HG02759 (cell line): Measurements from ENCODE around the gene ELL2.

Experiments
- ATAC-seq: cut with Tn5 transposase; IDR thresholded peaks from one replicate; pipeline ENCODE4 v1.9.1; 2021; ENCODE audit warnings: mild to moderate bottlenecking, moderate library complexity; ENCODE audit not compliant: unreplicated experiment

The ELL2 gene

DNA sequence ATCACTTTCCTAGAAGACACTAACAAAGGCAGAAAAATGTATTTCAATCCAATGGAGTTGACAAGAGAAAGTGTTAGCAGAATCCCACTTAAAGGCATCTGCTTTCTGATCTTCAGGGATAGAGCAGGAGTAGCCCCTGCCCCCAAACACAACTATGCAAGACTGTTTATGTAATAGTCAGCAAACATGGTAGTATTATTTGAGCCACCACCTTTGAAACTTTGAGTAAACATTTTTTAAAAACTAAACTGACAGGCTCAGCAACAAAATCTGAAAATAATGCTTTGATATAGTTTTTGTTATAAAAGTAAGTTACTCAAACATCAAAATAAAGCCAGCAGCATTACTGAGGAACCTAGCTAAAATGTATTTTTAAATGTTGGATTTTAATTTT, 4.8 kb downstream of the ELL2 start:
- ATAC-seq, result no peak

DNA sequence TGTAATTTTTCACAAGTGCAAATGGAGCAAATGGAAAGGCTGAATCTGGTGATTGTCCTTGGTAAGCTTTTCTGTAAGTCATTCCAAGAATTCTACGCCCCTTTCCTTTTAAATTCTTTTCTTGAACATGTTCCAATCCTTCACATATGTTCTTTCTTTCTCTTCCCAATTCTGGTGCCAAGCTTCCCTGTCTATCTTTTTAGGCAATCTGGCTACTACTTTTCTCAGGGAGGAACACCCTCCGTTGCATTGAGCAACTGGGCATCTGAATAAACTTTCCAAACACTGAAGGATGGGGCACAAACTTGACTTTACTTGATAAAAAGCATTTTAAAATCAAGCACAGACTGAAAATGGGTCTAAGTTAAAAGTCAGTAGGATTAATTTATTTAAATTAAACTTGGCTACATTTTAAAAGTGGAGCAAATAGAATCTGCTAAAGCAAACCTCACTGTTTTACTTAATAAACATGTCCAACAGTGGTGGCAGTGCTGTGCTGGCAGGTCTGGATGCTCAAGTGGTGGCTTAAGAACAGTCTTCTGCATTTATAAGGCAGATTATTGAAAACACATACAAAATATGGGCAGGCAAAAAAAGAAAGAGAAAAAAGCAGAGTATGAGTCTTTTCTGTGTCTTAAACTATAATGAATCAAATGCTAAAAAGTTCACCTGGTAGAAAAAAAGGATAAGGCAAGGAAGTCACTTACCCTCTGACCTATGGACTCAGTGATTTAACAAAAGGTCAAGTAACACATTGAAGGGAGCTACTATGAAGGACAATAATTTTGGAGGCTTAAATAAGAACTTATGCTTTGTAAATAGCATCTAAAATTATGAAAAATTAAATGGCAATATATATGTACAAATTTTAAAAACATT, 5.4 kb downstream of the ELL2 start:
- ATAC-seq, result no peak

DNA sequence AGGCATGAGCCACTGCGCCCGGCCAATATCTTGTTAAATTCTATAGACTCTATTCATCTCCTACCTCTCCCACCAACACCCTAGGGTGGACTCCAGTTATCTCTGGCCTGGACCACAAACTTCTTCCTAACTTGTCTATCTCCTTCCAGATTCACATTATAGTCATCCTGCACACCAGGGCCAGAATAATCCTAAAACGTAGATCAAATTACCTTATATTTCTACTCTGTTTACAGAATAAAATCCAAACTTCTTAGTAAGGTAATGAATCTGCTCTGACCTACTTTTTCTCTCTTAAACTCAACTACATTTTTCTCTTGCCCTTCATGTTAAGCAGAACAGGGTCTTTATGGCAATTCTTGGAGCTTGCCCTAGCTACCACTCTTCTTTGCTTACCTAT, 6.9 kb downstream of the ELL2 start:
- ATAC-seq, result no peak

DNA sequence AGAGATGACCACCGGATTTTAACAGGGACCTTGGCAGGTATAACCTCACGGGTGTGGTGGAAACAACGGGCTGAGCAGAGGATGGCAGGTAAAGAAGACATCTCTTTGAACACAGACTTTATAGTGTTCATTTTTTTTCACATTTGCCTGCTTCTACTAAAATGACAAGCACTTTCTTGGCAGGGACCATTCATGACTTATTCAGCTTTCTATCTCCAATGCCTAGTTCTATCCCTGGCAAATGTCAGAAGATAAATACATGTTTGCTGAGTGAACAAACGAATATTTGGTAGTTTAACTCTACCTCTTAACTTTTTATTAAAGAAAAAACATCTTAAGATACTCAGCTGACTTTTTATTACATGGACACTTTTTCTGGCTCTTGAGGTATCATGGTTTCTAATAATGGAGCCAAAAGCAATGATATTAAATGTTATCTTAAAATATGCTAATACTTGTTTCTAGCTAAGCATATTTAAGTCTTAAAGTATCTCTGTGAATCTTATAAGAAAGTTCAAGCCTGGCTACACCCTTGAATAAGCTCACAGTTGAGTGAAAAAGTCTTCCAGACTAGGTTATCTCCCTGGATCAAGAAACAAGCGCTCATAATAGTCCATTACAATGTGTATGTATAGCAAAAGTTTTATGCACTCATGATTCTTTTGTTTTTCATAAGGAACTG, 8.5 kb downstream of the ELL2 start:
- no peak for ATAC-seq

DNA sequence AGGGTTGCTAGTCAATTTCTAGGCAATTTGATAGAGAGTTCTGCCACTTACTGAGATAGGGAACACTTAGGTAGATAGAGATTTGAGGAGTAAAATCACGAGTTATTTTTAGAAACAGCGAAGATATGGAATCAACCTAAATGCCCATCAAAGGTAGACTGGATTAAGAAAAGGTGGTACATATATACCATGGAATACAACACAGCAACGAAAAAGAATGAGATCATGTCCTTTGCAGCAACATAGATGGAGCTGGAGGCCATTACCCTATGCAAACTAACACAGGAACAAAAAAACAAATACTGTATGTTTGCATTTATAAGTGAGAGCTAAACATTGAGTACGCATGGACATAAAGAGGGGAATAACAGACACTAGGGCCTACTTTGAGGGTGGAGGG, 9.7 kb downstream of the ELL2 start:
- no peak for ATAC-seq

DNA sequence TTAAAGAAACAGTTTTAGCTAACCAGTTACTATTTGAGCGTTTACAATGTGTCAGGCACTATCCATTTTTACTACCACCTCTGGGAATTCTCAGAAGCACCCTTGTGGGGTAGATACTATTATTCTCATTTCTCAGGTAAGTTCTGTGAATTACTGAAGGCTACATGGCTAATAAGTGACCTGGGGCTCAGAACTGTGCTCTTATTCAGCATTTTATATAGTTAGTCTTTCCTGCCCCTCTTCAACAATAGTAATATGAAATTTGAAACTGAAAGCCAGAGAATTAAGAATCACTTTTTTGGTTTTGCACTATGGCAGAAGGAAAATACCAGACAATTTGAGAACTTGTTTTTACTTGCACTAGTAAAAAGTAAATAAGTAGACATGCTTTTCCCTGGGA, 11.8 kb downstream of the ELL2 start:
- peak; percentile 89 for ATAC-seq

DNA sequence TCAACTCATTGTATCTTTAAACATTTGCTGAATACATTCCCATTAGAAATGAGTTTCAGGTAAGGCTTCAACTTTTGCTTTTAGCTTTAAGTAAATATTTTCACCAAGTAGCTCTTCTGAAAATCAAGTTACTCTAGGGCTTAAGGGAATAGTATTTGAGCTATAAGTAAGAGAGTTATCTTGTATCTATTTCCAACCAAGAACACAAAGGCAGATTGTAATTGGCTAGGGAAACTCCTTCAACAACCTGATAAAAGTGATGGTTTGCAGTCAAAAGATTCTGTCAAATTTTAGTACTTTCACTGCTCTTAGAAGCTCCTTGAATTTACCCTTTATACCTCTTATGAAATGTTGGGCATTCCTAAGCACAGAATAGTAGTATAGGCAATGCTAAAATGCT, 13.0 kb downstream of the ELL2 start:
- no peak for ATAC-seq

DNA sequence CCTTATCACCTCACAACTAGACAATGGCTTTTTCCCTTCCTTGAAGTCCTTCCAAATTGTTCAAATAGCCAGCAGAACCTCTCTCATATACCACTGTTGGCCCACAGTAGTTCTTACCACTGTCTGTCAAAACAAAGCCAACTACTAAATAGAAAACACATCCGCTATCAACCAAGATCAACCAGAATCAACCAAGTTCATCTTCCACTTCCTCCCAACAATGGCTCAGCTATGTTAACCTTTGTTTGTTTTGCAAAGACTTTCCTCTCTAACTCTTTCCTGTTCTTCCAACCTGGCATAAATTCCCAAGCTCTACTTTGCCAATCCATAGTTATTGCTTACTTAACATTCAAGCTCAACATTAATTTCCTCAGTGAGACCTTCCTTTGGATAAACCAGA, 15.2 kb downstream of the ELL2 start:
- no peak for ATAC-seq

DNA sequence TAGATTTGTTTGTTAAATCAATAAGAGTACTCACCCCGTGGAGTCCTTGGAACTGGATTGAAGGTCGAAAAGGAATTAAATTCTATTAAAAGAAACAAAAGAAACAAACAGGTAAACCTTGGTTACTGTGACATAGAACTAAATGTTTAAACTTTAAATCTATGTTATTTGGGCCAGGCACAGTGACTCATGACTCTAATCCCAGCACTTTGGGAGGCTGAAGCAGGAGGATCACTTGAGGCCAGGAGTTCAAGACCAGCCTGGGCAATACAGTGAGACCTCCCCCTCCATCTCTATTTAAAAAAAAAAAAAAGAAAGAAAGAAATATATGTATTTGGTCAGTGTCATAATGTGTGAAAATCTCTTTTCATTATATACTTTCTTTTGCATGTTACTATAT, 18.7 kb downstream of the ELL2 start:
- ATAC-seq, result no peak

DNA sequence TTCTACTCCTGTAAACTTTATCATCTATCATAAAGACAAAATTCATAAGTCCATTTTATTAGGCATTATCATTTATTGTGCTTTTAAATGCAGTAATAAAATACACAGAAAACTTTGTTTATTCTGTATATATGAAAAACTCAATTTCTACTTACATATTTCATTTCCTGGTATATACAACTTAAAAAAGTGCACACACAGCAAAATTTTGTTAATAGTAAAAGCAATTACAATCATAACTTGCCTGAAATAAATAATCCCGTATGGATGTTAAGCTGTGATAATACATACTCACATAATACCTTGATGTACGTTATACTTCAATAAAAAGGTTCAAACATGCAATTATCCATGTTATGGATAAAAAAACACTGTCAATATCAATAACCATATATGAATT, 19.2 kb downstream of the ELL2 start:
- no peak for ATAC-seq

DNA sequence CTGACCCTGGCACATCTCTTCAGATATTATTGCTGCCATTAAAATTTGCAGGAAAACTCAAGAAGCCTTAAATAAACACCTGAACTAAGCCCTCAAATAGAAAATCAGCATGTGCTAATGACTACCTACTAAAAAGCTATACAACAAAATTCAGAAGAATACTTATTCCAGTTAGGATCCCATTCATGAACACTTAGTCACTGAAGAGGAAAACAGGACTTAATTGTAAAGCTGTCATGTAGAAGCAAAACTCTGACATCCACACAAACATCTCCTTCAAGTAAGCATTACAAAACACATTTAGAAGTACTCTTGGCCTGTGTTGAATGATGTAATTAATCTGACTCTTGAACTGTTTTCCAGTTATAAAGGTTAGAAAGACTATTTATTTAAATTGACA, 19.9 kb downstream of the ELL2 start:
- no peak for ATAC-seq

DNA sequence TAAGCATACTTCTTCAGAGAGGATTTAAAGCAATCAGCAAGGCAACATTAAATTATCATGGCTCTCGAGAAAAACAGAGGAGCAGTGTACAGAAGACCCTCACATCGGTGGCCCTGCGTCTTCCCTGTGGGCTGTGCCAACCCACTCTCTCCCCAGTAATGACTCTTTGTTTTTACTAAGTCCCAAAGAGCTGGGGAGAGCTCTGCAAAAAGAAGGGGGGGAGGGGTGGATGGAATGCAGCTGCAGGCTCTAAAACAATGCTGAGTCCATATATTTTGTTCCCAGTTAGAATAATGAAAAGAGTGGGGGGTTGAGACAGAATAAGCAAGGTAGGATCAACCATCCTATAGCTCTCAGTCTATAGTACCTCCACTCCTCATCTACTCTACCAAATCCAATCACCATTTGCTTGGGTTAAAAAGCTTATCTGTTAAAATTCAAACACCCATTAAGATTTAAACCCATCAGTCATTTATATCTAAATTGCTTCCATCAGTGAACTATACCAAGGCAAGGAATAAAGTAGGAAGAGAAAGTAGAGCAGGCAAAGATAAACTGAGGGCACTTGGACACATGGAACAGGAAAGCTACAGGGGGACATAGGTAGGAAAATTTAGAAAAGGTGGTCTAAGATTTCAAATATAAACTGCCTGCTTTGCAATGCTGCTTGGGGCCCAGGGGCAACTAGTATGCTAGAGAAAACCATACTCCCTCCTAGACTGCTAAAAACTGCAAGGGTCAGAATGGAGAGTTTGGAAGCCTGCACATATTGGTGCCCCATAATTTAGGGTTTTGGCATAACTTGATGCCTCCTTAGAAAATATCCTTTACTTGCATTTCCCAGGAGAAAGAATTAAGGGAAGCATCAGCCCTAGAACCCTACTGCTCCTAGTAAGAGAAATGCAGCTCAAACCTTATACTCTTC, 20.6 kb downstream of the ELL2 start:
- no peak for ATAC-seq

DNA sequence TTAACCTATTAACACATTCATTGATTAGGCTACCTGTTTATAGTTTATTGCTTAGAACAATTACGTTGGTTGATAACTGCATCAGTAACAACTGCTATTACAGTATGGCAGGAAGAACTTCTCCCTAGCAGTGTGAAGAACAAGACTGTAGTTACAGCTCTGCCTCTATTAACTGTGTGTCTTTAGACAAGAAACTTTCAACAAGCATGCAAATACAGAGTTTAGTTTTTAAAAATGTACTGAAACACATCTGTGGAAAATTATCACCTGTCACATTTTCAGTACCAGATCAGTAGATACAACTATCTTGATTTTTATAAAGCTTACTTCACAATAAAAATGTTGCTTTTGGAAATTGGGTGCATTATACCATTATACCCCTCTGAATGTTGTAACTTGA, 22.2 kb downstream of the ELL2 start:
- ATAC-seq, result peak; percentile 69

DNA sequence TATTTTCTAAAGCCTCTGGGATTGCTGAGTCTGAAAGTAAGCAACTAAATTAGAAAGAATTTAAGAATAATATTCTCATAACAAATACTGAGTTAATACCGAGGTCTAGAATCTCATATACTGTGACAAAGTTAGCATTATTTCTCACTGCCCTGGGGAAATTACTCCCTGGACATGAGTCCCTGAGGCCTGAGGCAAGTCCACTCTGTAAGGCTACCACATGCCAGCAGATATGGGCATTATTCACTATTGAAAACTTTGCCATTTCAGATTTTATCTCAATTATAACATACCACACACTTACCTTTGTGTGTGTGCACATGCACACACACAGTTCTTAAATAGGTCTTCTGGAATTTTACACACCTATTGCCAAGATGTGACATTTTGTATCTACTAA, 22.9 kb downstream of the ELL2 start:
- no peak for ATAC-seq

DNA sequence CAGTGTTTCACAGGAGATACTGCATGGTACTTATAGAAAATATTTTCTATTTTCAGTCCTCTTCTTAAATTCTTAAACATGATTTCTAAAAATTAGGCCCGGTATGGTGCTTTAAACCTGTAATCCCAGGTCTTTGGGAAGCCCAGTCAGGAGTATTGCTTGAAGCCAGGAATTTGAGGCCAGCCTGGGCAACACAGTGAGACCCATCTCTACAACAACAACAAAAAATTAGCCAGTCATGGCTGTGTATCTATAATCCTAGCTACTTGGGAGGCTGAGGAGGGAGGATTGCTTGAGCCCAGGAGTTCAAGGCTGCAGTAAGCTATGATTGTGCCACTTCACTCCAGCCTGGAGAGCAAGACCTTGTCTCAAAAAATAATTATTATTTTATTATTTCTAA, 23.3 kb downstream of the ELL2 start:
- no peak for ATAC-seq

DNA sequence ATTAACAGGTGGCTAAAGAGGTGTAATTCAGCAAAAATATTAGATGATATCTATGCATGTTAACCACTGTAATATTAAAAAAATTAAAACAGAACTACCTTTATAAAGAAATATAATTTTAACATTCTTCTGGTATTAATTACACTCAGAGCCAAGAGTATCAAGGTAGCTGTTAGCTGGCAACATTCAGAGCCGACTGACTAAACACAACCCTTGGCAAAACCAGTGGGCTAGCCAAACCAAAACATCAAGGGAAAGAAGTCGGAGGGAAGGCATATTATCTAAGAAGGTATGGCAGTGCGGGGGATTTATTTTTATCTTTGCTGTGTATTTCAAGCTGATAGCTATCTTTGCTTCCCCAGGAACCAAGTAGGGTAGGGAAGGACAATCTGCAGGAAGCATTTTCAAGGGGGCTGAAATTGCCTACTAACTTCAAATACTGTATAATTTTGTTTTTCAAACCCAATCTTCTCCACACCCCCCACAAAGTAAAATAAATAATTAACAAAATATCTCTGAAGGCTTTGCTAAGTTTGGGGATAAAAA, 24.0 kb downstream of the ELL2 start:
- ATAC-seq, result no peak

DNA sequence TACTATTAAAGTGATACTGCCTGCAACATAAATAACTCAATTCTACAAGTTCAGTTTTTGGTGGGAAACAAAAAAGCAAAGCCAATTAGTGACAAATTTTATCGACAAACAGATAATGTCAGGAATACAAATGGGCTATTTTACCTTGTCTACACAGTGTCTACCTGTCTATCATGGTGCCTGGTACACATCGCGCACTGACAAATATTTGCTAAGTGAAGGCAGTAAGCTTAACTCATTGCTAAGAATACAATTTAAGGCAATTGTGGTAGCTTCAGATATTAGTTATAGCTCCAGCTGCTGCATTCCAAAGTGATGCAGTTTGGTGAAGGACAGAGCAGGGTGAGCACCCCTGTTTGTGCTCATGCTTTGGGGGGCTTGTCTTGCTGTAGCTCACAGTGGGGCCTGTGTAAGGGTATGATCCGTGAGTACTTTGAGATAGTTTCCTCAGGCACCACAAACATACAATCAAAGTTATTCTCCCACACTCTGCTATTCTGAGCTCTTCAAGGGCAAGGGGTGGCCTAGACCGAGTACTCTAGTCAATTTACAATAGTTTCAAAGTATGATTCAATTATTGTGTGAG, 24.7 kb downstream of the ELL2 start:
- no peak for ATAC-seq

DNA sequence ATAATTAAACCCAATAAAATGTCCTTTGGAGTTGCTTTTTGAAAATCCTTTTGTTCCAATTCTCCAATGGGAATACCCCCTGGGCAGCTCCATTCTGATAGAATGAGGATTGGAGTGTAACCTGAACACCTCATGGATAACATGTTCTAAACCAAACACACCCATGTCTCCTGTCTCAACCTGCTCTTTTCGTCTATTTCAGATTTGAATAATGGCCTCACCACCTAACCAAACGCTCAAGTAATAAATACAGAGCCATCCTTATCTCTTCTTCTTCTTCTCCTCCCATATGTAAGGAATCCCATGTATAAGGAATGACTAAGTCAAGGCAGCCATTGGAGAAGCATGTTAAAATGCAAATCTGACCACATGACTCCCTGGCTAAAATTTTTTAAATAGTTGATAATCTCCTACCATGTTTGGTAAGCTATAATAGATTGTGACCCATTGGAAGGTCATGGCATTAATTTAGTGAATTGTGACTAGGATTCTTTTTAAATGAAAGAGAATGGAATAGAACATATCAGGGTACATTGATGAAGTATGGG, 26.0 kb downstream of the ELL2 start:
- ATAC-seq, result no peak

DNA sequence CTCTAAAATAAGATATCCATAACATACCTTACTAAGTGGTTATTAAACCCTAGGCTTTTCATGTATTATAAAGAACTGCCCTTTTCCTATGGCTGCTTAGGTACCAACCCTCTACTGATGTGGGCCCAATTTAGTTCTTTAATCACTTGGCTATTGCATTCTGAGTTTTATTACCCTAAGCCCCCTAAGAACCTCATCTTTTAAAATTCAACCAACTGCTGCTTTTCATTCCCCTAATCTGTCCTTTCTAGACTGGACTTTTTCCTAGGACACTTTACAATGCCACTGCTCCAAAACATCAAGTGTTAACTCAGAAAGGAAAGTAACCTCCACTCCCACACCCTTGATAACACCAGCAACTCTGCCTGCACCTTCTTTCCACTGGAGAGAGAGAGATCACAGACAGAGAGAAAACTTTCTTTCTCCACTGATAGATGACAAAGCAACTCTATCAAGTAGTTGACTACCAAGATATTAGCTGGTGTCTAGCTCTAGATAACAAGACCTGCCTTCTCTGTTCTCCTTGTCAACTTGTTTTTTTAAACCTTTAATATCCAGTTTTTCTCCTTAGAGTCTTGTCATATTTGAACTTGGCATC, 27.3 kb downstream of the ELL2 start:
- peak; percentile 47 for ATAC-seq

DNA sequence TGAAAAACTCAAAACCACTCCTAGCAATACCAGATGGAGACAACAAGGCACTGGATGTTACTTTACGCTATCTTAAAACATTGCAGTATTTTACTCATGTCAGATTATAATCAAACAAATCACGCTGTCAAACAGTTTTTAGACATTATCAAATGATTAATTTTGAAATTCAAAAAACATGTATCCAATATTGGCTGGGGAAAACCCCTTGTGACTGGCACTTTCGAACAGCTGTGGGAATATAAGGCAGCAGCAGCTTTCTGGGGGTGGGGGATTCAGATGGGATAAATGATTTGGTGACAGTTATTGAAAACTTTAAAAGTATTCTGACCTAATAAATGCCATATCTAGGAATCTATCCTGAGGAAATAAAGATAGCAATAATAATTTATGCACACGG, 28.7 kb downstream of the ELL2 start:
- no peak for ATAC-seq
